Activated CD4-positive, alpha-beta T cell treated with anti-CD3 and anti-CD28 coated beads, Interleukin-2, Interleukin-4, amounts not matched to agents 100 ng/mL and 50 ng/mL, durations not matched to agents 16 hours and 8 hours (primary cell): Measurements from ENCODE around the gene HSPA12B.
A peak's percentile ranks its signal among the peaks of the same experiment; 100 is the strongest.

Experiments
- DNase-seq: peaks from one replicate; pipeline ENCODE4 v3.0.0-alpha.2; 2020; ENCODE audit warnings: low spot score

Gene HSPA12B, protein sequence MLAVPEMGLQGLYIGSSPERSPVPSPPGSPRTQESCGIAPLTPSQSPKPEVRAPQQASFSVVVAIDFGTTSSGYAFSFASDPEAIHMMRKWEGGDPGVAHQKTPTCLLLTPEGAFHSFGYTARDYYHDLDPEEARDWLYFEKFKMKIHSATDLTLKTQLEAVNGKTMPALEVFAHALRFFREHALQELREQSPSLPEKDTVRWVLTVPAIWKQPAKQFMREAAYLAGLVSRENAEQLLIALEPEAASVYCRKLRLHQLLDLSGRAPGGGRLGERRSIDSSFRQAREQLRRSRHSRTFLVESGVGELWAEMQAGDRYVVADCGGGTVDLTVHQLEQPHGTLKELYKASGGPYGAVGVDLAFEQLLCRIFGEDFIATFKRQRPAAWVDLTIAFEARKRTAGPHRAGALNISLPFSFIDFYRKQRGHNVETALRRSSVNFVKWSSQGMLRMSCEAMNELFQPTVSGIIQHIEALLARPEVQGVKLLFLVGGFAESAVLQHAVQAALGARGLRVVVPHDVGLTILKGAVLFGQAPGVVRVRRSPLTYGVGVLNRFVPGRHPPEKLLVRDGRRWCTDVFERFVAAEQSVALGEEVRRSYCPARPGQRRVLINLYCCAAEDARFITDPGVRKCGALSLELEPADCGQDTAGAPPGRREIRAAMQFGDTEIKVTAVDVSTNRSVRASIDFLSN

DNA sequence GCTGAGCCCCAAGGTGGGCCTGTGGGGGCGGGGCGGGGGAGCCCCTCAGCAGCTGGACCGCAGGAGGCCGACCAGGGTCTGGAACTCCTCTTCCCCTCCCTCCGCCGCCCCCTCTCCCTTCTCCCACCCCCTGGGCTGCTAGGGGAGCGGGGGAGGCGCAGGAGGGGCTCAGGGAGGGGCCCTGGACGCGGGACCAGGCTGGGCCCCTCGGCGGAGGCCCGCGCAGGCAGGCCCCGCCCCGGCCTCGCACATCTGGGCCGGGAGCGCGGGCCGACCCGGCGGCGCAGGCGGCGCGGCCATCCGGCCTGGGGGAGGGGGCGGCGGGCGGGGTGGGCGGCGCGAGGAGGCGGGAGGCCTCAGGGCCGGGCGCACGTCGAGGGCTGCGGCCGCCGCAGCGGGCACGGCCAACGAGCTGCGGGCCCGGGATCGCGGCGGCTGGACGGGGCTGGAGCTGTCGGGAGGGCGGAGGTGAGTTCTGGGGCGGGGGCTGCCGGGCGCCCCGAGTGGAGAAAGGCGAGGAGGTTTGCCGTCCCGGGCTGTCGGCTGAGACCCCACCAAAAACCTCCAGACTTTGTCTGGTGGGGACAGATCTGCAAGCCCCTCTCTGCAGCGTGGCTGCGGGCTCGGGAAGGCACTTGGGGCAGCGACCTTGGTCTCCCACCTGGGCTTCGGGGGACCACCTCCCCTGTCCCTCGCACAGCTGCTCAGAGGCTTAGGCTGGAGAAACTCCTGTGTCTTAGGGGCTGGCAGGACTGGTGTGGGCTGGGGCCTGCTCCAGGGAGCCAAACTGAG is at the start of gene HSPA12B:
TSS of gene HSPA12B (plus strand) at position 359 of the 792 bp plus-strand sequence. CDS start 5,990 bp downstream, outside the sequence.
- DNase-seq = no peak

DNA sequence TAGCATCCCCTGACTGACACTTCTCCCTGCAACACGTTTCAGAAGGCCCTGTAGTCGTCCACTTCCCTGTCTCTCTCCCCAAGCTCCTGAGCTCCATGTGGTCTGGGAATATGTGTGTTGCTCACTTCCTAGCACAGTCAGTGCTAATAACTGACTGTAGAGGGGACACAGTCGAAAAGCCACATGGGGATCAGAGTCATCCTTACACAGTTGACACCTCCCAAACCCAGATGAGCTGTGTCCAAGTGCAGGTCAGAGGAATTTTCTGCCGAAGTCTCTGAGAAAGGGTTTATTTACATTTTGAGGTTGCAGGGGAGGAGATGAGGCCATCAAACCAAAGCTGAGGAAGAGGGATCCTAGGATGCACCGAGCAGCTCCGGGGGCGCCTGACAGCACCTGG is 47.1 kb upstream of the HSPA12B start:
- no peak for DNase-seq

DNA sequence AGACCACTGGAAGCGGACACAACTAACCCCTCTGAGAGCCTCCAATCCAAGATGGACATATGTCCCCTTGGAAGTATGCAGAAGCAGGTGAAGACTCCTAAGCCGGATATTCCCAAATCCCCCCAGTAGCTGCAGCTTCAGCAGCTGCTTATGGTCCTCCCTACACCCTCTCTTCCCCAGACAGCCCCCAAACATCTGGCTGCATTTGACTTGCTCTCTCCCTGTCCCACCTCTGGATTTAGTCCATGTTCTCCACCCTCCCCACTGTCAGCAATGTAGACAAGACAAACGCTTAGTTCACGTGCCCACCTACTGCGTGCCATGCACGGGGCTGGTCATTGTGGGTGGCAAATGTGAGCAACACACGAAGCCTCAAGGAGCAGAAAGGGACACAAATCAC is 46.1 kb upstream of the HSPA12B start:
- DNase-seq = no peak

DNA sequence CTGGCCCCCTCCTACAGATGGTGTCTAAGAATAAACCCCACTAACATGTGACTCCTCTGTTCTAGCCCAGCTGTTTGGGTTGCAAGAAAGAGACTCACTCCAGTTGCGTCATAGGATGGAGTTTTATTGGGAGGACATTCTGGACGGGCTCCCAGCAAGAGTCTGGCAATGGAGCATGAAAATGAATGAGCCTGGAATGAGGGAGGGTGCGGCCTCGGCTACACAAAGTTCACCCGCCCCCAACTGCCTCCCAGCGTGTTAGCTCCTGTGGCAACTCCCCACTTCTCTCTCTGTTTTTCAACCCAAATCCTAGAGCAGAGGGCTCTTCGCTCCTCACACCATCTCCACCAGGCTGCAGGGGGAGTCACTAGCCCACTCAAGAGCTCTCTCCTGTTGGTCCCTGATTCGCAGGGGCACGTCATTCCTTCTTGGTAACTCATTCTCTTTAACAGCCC is 45.6 kb upstream of the HSPA12B start:
- no peak for DNase-seq

DNA sequence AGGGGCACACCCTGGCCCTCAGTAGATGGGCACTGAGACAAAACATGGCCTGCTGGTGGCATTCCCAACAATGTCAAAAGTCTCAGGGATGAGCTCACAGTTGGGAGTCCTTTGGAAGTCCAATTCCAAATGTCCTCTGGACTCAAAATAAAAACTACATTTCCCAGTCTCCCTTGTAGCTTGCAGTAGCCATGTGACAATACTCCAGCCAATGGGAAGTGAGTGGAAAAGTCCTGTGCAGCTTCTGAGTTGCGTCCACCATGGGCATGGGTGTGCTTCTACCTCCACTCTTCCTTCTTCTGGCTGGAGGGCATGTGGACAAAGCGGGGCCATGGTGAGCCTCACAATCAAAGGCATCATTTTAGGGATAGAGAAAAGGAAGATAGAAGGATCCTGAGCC is 44.8 kb upstream of the HSPA12B start:
- no peak for DNase-seq

DNA sequence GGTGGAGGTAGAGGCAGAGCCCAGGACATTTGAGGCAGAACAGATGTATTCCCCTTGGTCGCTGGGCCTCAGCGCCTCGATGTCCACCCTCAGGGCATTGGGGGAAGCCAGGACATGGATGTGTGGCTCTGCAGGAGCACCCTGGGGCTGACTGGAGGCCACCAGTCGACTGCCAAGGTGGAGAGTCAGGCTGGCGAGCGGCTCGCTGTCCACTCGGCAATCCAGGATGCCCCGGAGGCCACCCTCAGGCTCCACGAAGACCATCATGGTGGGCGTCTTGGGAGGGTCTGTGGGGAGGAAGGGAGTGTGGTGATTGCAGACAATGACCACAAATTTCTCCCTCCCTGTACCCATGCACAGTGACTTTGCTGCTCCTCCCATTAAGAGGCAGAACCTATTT is 42.5 kb upstream of the HSPA12B start:
- no peak for DNase-seq

DNA sequence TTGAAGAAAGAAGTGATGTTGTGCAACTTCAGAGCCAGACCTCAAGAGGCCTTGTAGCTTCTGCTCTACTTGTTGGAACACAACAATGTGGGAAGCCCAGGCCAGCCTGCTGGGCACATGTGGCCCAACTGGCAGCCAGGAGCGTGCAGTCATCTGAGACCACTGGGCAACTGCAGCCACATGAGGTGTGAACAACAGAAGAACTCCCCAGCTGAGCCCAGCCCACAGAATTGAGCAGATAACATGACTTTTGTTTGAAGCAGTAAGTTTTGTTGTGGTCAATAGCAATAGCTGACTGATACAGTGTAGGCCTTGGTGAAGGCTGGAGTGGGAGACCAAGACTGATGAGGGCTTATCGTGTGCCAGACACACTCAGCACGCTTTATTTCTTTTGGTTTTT is 42.1 kb upstream of the HSPA12B start:
- DNase-seq = no peak

DNA sequence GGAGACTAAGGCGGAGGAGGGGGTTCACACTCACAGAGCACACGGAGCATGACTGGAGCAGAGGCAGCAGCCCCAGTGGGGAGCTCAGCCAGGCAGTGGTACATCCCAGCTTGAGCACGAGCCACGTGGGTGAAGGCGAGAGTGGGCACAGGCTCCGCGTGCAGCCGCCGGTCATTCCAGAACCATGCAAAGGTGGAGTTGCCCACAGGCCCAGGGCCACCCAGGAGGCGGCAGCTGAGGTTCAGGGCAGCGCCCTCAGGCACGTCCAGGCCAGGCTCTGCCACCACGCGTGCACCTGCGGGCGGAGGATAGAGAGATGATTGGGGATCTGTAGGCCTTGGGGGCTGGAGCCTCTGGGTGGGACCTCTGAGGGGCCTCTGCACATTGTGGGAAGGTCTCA is 41.2 kb upstream of the HSPA12B start:
- no peak for DNase-seq

DNA sequence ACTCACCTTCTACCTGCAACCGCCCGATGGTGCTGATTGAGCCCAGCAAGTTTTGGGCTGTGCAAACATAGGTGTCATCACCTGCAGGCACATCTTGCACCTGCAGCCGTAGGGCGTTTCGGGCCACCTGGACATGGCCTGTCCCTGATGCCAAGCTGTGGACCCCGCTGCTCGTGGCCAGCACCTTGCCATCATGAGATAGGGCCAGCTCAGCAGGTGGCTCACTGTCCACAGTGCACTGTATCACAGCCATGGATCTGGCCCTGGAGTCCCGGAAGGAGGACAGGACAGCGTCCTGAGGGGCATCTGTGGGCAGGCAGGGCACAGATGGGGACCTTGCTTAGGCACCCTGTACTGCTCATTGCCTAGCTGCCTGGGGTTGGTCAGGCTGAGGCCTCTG is 40.6 kb upstream of the HSPA12B start:
- DNase-seq = no peak

DNA sequence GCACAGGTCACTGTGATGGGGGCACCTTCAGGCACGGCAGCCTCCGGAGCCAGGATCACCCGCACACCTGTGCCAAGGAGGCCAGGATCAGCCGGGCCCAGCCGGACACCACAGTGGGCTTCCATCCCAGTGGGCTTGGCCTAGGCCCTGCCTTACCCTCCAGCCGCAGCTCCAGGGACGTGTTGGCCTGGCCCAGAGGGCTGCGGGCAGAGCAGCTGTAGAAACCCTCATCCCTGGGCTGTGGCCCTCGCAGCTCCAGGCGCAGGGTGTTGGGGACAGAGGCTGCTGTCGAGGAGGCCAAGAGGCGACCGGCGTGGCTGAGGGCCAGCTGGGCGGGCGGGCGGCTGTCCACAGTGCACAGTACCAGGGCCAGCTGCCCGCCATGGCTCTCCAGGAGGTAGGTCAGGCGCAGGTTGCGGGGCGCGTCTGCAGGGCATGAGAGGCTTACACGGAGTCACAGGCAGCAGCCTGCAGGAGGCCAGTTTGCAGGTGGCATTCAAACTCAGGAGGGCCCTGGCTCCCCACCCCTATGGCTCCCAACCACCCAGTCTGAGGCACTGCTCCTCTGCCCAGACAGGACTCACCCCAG is 39.7 kb upstream of the HSPA12B start:
- DNase-seq = no peak

DNA sequence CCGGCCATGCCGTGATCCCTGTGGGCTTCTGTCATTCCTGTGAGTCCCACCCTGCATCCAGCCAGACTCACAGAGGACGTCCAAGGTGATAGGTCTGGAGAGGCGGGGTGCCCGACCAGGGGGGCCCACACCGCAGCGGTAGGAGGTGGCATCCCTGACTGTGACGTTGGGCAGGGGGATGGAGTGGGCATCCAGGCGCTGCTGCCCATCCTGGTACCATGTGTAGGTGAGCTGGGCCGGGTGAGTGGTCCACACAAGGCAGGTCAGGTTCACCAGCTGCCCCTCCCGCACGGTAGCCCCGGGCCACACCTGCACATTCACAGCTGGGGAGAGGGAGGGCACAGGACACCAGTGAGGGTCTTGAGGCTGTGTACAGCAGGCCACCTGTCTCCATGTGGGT is 39.1 kb upstream of the HSPA12B start:
- DNase-seq = no peak

DNA sequence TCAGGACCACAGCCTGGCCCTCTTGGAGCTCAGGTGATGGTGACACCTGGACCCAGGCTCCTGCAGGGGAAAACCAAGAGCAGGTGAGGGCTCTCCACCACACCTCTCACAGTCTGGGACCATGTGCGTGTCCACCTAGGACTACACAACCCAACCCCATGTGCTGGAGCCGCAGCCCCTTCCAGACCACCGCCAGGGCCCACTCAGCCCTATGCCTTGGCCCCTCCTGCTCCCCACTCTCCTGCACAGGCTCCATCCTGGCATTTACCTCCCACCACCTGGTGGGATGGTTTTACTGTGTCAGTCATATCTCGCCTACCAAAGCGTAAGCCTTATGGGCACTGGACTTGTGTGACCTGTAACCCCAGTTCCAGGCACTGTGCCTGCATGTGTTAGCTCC is 37.6 kb upstream of the HSPA12B start:
- DNase-seq = no peak

DNA sequence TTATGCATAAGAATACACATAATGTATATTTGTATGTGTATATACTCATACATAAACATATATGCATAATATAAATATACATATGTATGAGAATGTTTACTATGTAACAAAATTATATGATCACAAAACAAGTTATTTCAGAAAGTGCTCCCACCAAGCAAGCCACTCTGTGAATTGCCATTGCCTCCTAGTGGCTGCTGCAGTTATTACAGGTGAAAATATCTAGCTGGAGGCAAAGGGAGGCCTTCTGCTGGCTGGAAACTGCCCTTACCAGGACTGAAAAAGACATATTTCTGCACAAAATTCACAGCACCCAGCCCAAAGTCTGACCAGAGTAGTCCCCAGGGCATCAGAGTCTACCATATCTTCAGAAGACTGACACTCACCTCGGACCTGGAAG is 36.3 kb upstream of the HSPA12B start:
- peak; percentile 21 for DNase-seq

DNA sequence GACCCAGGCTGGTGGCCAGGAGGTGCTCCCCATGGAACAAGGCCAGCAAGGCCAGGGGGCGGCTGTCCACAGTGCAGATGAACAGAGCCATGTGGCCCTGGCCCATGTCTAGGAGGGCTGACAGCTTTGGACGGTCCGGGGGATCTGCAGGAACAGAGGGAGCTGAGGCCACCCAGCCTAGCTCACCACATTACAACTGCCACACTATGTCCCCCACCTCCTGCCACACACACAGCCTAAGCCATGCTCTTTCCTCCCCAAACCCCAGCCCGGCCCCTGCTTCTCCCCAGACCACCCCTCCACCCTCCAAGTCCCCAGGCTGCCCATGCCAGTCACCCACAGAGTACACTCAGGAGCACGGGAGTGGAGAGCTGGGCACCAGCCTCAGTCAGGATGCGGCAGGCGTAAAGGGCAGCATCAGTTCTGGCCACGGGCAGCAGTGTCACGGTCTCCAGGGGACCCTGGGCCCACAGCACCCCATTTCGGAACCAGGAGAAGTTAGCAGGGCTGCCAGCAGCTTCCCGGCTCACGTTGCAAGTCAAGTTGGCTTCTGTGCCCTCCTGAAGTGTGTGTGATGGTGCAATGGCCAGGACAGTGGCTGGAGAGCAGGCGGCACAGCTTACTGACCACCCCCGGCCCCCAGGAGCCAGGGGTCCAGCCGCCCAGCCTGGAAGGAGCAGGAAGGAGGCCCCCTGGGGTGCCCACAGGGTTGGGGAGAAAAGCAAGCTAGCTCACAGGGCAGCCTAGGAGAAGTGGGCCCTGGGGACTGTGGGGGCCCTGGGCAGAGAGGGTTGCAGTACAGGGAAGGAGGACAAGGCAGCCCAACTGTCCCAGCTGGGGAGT is 35.5 kb upstream of the HSPA12B start:
- DNase-seq = no peak

DNA sequence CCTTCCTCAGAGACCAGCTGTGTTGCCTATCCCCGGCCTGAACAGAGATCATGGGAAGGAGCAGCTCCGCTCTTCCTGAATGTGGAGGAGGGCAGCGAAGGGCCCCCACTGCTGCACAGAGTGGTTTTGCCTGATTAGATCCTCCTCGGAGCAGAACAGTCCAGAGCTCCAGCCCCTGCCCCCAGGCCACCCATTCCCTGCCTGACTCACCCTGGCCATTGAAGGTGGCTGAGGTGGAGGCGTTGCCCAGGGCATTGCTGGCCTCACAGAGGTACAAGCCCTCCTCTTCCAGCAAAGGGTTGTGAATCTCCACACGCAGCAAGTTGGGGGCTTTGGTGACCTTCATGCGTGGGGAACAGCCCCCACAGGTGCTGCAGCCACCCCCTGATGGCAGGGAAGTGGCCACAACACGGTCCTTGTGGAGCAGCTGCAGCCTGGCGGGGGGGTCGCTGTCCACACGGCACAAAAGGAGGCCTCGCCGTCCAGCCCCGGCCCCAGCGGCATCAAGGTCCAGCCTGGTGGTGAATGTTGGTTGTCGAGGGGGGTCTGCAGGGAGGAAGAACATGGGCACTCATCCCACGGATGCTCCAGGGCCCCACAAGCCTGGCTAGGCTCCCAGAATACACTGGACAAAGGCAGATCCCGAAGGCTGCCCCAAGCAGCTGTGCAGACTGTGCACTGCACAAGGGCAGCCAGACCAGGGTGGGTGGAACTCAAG is 34.7 kb upstream of the HSPA12B start:
- DNase-seq = no peak

DNA sequence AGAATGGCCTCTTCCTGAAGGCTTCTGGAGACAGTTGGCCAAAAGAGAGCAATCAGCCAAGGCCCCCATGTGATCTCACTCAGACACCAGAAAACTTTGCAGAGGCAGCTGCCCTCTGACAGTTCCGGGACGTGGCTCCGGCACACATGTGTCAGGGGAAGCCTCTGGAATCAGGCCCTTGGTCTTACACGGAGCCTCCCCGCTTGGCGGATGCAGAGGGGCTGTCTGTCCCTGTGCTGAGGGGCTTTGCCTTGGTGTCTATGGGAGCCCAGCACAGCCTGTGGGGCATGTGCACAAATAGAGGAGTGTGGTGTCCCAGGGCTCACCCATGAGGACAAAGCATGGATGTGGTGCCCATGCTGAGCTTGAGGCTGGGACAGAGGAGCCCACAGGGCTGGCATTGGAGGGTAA is 33.9 kb upstream of the HSPA12B start:
- DNase-seq = no peak

DNA sequence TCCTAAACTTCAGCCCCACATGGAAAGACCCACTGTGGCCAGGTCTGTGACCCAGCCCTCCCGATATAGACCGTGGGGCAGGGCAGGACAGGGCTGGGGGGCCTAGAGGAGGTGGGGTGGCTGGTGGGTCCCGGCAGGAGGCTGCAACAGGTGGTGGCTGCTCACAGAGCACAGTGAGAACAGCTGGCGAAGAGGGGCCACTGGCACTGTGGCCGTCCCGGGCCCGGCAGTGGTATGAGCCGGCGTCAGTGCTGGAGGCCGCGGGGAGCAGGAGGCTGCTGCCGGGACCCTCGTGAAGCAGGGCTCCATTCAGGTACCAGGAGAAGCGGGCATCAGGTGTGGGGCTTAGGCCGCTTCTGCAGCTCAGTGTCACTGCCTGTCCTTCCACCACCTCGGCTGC is 33.4 kb upstream of the HSPA12B start:
- DNase-seq = no peak

DNA sequence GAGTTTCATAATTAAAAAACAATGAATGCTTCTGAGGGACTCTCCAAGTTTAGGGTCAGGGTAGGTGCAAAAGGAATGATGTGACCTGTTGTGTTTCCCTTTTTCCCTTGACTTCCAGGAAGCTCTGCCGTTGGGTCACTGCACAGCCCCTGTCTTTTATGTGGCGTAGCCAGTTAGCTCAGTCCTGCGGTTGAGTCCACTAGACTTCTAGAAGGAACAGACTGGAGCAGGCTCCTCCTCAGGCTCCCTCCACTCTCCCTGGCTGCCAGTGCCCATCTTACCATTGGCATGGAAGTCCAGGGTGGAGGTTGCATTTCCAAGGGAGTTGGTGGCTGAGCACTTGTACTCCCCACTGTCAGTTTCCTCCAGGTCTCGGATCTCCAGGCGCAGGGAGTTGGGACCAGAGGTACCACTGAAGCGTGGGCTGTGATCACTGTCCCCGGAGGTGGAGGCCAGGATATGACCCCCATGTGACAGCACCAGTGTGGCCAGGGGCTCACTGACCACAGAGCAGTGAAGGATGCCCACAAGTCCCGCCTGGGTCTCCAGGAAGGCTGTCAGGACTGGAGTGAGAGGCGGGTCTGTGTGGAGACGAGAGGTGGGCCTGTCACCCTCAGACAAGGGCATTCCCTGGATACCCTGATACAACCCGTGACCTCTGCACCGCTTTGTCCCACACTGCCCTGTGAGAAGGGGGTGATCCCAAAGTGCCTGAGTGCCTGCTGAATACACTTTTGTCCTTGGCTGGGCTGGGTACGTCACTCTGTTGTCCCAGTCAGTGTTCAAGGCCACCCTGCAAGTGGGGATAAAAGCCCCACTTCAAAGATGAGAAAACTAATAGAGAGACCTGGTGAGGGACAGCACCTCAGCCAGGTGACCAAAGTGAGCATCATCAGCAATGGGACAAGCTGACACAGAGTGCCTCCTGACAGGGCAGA is 31.2 kb upstream of the HSPA12B start:
- no peak for DNase-seq

DNA sequence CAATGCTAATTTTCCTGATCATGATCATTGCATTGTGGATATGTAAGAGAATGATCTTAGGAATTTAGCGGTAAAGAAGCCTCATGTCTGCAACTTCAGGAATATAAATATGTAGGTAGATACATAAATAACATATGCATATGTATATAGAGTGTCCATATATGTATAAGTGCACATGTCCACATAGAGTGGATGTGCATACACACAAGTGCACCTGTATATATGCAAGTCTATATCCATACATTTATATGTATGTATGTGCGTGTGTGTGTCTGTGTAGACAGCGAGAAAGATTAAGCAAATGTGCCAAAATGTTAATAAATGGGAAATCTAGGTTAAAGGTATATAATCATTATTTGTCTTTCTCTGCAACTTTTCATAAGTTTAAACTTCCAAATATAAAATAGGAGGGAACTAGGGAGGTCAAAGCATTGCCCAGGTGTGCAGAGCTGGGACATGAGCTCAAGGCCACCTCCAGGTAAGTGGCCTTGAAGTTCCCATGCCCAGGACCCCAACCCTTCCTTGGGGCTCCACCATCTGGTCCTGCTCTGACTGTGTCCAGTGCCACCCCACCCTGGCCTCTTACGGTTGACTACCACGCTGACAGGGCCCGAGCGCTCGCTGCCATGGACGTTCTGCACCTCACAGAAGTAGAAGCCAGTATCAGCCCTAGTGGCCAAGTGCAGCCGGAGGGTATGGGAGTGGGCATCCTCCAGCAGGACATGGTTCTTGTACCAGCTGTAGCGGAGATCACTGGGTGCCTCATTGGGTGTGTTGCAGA is 29.7 kb upstream of the HSPA12B start:
- no peak for DNase-seq
